ENCODE results near the gene SERPINA9. TPM values are rescaled to one million over a fixed set of nuclear protein-coding genes. Genes with fewer than 3 reads are reported as not detected.

Gene SERPINA9
- total RNA-seq, 2 experiments from 2014 or later: not detected

DNA sequence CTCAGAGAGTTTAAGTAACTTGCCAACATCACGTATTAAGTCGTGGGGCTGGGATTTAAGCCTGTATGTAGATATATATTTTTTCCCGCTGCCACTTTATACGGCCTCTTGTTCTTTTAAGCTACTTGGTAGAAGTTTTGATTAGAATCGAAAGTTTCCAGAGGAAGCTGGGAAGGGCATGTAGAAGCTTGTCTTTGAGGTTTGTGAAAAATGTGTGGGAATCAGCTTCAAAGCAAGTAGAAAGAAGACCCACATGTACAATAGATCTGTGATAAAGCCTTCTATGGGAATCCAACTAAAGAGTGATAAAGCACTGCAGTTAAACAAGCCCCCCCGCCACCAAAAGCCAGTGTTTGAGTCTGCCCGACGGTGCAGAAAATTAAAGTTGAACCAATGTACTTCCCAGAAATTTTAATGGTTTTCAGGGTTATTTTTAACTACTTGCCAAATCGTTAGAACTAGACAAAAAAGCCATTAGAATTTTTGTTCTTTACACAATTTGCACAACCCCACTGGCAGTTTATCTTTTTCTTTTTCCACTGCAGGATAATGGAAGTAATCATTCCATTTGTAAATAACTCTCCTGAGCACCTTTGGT is 48.9 kb downstream of the SERPINA9 start:
- intact Hi-C loops (cut with micrococcal nuclease): no loop called here
- H3K4me1 Mint-ChIP-seq (ENCODE audit: low read depth): no peaks in the 10 kb centered on the region
- TF ChIP-seq, protein P1, sequence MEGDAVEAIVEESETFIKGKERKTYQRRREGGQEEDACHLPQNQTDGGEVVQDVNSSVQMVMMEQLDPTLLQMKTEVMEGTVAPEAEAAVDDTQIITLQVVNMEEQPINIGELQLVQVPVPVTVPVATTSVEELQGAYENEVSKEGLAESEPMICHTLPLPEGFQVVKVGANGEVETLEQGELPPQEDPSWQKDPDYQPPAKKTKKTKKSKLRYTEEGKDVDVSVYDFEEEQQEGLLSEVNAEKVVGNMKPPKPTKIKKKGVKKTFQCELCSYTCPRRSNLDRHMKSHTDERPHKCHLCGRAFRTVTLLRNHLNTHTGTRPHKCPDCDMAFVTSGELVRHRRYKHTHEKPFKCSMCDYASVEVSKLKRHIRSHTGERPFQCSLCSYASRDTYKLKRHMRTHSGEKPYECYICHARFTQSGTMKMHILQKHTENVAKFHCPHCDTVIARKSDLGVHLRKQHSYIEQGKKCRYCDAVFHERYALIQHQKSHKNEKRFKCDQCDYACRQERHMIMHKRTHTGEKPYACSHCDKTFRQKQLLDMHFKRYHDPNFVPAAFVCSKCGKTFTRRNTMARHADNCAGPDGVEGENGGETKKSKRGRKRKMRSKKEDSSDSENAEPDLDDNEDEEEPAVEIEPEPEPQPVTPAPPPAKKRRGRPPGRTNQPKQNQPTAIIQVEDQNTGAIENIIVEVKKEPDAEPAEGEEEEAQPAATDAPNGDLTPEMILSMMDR (IDR thresholded peaks at IDR 0.05): no peak
- H3K9me3 Mint-ChIP-seq: peaks cover 2% of the 10 kb centered on the region
- ChIA-PET POLR2A (no interaction called here), CTCF (no interaction called here)
- H3K36me3 Mint-ChIP-seq (ENCODE audit: low read depth): no peaks in the 10 kb centered on the region
- H3K27me3 Mint-ChIP-seq: peaks cover 25% of the 10 kb centered on the region
- ATAC-seq (no peak), DNase-seq (no peak)
- H3K4me3 Mint-ChIP-seq: no peak overlapping the region
- no peak overlapping the region for H3K27ac Mint-ChIP-seq

- no peak overlapping the region for H3K4me3 Mint-ChIP-seq
- CTCF ChIA-PET: interaction anchor here (1.1 to 2.1 kb wide), 2 partner anchors 18 to 61 kb away, joined by 3 to 4 read pairs; no protein-coding TSS in a partner anchor
- peaks cover 2% of the 10 kb centered on the region for H3K9me3 Mint-ChIP-seq
- H3K27ac Mint-ChIP-seq: no peak overlapping the region
- TF ChIP-seq, protein P1 (IDR thresholded peaks at IDR 0.05): no peak
- intact Hi-C loops (cut with micrococcal nuclease): no loop called here
- H3K27me3 Mint-ChIP-seq: peaks cover 25% of the 10 kb centered on the region
- no peaks in the 10 kb centered on the region for H3K36me3 Mint-ChIP-seq (ENCODE audit: low read depth)
- POLR2A ChIA-PET: no interaction called here
- DNase-seq (no peak), ATAC-seq (no peak)
- no peaks in the 10 kb centered on the region for H3K4me1 Mint-ChIP-seq (ENCODE audit: low read depth)
Measured at GRCh38 chr14:94426526-94426925, 49.5 kb downstream of the SERPINA9 start.

GRCh38 chr14:94424371-94424770 is 51.6 kb downstream of the SERPINA9 start:
- no peaks in the 10 kb centered on the region for H3K9me3 Mint-ChIP-seq
- no peaks in the 10 kb centered on the region for H3K36me3 Mint-ChIP-seq (ENCODE audit: low read depth)
- POLR2A ChIA-PET: no interaction called here
- no peak for DNase-seq
- CTCF ChIA-PET: no interaction called here
- H3K27me3 Mint-ChIP-seq: peaks cover 25% of the 10 kb centered on the region
- H3K27ac Mint-ChIP-seq: no peak overlapping the region
- intact Hi-C loops (cut with micrococcal nuclease): loop anchor here (5.0 kb wide), 1 partner anchor 63 kb away; no protein-coding TSS in a partner anchor
- H3K4me3 Mint-ChIP-seq: no peak overlapping the region
- TF ChIP-seq, protein P1 (IDR thresholded peaks at IDR 0.05): no peak
- no peaks in the 10 kb centered on the region for H3K4me1 Mint-ChIP-seq (ENCODE audit: low read depth)
- ATAC-seq: no peak

- CTCF ChIA-PET: interaction anchor here (0.6 to 2.1 kb wide), 7 partner anchors 9 to 125 kb away, joined by 3 to 12 read pairs (median 6); no protein-coding TSS in a partner anchor
- Mint-ChIP-seq H3K27ac (no peak overlapping the region), H3K9me3 (no peaks in the 10 kb centered on the region)
Measured at GRCh38 chr14:94423453-94424056, 52.4 kb downstream of the SERPINA9 start.

More at GRCh38 chr14:94423453-94424056, 52.4 kb downstream of the SERPINA9 start:
- ATAC-seq: peak; percentile 53
- peaks cover 25% of the 10 kb centered on the region for H3K27me3 Mint-ChIP-seq
- TF ChIP-seq, protein P1 (IDR thresholded peaks at IDR 0.05): peak; percentile 57
- POLR2A ChIA-PET: no interaction called here
- intact Hi-C loops (cut with micrococcal nuclease): loop anchor here (5.0 kb wide), 1 partner anchor 64 kb away; no protein-coding TSS in a partner anchor
- peak; percentile 76 for DNase-seq
- H3K4me1 Mint-ChIP-seq (ENCODE audit: low read depth): no peaks in the 10 kb centered on the region
- H3K4me3 Mint-ChIP-seq: no peak overlapping the region
- H3K36me3 Mint-ChIP-seq (ENCODE audit: low read depth): no peaks in the 10 kb centered on the region

Data from activated CD8-positive, alpha-beta T cell treated with anti-CD3 and anti-CD28 coated beads for 36 hours (primary cell).